HEK293T (cell line): ENCODE data around the gene CTCFL.

ENCODE experiments used
- CTCF ChIA-PET: fragments of 350-600 bp; formaldehyde crosslinking; extraction: SDS; loops from one replicate; lab custom pipeline; 2021; ENCODE audit warnings: antibody characterized with exemption, inconsistent platforms; lab: Yijun Ruan, JAX
- POLR2A ChIA-PET: fragments of 350-600 bp; formaldehyde crosslinking; extraction: SDS; loops from one replicate; lab custom pipeline; 2020; ENCODE audit warnings: antibody characterized with exemption, inconsistent platforms; lab: Yijun Ruan, JAX
- DNase-seq: peaks from one replicate; pipeline ENCODE4 v3.0.0; 2012; ENCODE audit warnings: mixed read lengths; ENCODE audit errors: extremely low spot score
- ARNT ChIP-seq: fragments of 450-650 bp; IDR thresholded peaks from 2 replicates; pipeline ENCODE4 v1.6.1; 2017; ENCODE audit warnings: mild to moderate bottlenecking
- BHLHE40 ChIP-seq: fragments of 450-650 bp; IDR thresholded peaks from 2 replicates; pipeline ENCODE4 v1.6.1; 2016; ENCODE audit warnings: mild to moderate bottlenecking, moderate library complexity, borderline replicate concordance
- CTBP1 ChIP-seq: fragments of 450-650 bp; IDR thresholded peaks from 2 replicates; pipeline ENCODE4 v1.6.1; 2016; ENCODE audit warnings: borderline replicate concordance
- ELF4 ChIP-seq: fragments of 450-650 bp; IDR thresholded peaks from 2 replicates; pipeline ENCODE4 v1.6.1; 2017; ENCODE audit warnings: antibody characterized with exemption
- FOXA1 ChIP-seq: fragments of 450-650 bp; IDR thresholded peaks from 2 replicates; pipeline ENCODE4 v1.6.1; 2016; ENCODE audit warnings: mild to moderate bottlenecking
- FOXK2 ChIP-seq: fragments of 450-650 bp; IDR thresholded peaks from 2 replicates; pipeline ENCODE4 v1.6.1; 2016; ENCODE audit warnings: mild to moderate bottlenecking
- FOXM1 ChIP-seq: fragments of 450-650 bp; IDR thresholded peaks from 2 replicates; pipeline ENCODE4 v1.6.1; 2017; ENCODE audit warnings: mild to moderate bottlenecking, borderline replicate concordance
- HDGF ChIP-seq: fragments of 450-650 bp; IDR thresholded peaks from 2 replicates; pipeline ENCODE4 v1.6.1; 2017; ENCODE audit warnings: antibody characterized with exemption, borderline replicate concordance
- L3MBTL2 ChIP-seq: fragments of 450-650 bp; conservative IDR thresholded peaks from 2 replicates; pipeline ENCODE4 v1.6.1; 2016; ENCODE audit warnings: mild to moderate bottlenecking
- LEF1 ChIP-seq: fragments of 450-650 bp; IDR thresholded peaks from 2 replicates; pipeline ENCODE4 v1.6.1; 2017; ENCODE audit warnings: mild to moderate bottlenecking, borderline replicate concordance
- NFRKB ChIP-seq: fragments of 450-650 bp; IDR thresholded peaks from 2 replicates; pipeline ENCODE4 v1.6.1; 2016; ENCODE audit warnings: mild to moderate bottlenecking, moderate library complexity
- PKNOX1 ChIP-seq: fragments of 450-650 bp; IDR thresholded peaks from 2 replicates; pipeline ENCODE4 v1.6.1; 2016
- SP1 ChIP-seq: fragments of 450-650 bp; IDR thresholded peaks from 2 replicates; pipeline ENCODE4 v1.6.1; 2017
- SUZ12 ChIP-seq: fragments of 450-650 bp; IDR thresholded peaks from 2 replicates; pipeline ENCODE4 v1.6.1; 2016; ENCODE audit warnings: mild to moderate bottlenecking
- TARDBP ChIP-seq: fragments of 450-650 bp; IDR thresholded peaks from 2 replicates; pipeline ENCODE4 v1.6.1; 2016
- ZNF384 ChIP-seq: fragments of 450-650 bp; IDR thresholded peaks from 2 replicates; pipeline ENCODE4 v1.6.1; 2016

CTCFL gene

GRCh38 chr20:57556980-57557274 is 32.0 kb upstream of the CTCFL start:
- ChIA-PET CTCF (no interaction called here), POLR2A (no interaction called here)
- TF ChIP-seq SUZ12 (no peak), ELF4 (no peak), ARNT (no peak), FOXK2 (no peak), L3MBTL2 (no peak), ZNF384 (no peak), LEF1 (no peak), BHLHE40 (no peak), FOXA1 (no peak), SP1 (no peak), HDGF (no peak)
- no peak for DNase-seq

DNA sequence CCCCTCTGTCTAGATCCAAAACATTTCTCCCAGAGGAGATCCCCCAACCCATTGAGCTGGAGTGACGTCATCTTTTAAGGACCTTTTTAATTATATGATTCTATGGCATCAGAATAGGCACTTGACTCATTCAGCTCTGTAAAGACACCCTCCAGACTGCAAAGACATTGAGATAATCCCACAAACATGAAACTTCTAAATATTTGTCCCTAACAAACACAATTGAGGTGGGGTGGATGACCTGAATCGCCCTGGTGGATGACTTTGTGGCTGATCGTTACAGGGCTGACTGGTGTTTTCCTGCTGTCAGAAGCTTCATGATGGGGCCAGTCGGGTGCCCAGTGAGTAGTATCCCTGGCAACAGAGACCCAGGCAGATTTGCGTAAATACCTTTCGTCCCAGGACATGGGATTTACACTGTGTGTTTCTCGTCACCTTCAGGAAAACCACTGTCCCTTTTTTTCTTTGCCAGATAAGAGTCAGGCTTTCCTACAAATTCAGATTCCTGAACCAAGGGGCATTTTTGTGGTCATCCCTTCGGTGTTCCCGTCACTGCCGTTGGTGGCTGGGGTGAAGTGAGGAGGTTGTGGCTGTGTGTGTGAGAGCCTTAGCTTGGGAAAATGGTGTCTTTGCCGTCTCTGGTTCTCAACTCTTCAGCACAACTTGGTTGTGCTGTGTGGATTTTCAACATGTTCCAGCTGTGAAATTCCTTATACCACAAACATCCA is 30.7 kb upstream of the CTCFL start:
- ChIA-PET POLR2A (interaction anchor here (0.7 kb wide), 1 partner anchor 12 kb away, joined by 3 read pairs; no protein-coding TSS in a partner anchor), CTCF (no interaction called here)
- no peak for DNase-seq
- no peak for TF ChIP-seq L3MBTL2
- TF ChIP-seq ZNF384: no peak
- TF ChIP-seq HDGF: no peak
- no peak for TF ChIP-seq SP1
- no peak for TF ChIP-seq ELF4
- TF ChIP-seq ARNT: no peak
- no peak for TF ChIP-seq CTBP1
- no peak for TF ChIP-seq FOXA1
- TF ChIP-seq SUZ12: no peak
- TF ChIP-seq BHLHE40: no peak
- no peak for TF ChIP-seq FOXK2

DNA sequence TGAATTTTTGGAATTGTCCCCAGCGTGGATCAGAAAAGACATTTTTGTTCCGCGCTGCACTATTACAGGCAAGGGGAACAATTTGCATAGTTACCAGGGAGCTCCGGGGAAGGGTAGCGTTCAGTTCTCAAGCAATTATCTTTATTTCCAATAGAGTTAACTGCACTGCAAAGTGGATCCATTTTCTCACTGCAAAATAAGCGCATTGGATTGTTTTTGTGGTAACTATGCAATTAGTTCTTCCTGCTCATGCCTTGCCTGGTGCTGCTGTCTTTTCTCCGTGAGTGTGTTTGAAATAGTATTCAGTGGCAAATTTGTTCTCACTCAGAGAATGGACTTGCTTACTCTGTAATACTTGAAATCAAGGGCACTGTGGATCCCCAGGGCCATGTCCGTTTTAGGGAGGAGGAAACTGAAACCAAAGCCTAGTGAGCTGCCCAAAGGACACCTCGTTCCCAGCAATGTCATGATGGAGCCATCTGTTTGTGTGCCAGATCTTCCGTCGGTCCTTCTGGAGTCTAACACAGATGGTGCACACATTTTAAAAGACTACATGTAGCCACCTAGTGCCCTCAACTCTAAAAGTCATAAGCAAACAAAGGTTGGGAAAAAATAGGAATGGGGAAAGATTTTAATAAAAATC is 28.6 kb upstream of the CTCFL start:
- POLR2A ChIA-PET: no interaction called here
- TF ChIP-seq TARDBP (no peak), ZNF384 (no peak), SUZ12 (no peak), NFRKB (no peak)
- no peak for DNase-seq
- CTCF ChIA-PET: interaction anchor here (0.6 kb wide), 1 partner anchor 25 kb away, joined by 3 read pairs; no protein-coding TSS in a partner anchor

- CTCF ChIA-PET: no interaction called here
- TF ChIP-seq FOXK2 (no peak), BHLHE40 (no peak), LEF1 (no peak), CTBP1 (no peak), TARDBP (no peak), L3MBTL2 (no peak), SUZ12 (no peak), HDGF (no peak), PKNOX1 (no peak), NFRKB (no peak), FOXM1 (no peak), ARNT (no peak), SP1 (no peak), ZNF384 (no peak), FOXA1 (no peak)
- DNase-seq: no peak
- POLR2A ChIA-PET: no interaction called here
Measured at GRCh38 chr20:57552471-57552870, 27.5 kb upstream of the CTCFL start.

DNA sequence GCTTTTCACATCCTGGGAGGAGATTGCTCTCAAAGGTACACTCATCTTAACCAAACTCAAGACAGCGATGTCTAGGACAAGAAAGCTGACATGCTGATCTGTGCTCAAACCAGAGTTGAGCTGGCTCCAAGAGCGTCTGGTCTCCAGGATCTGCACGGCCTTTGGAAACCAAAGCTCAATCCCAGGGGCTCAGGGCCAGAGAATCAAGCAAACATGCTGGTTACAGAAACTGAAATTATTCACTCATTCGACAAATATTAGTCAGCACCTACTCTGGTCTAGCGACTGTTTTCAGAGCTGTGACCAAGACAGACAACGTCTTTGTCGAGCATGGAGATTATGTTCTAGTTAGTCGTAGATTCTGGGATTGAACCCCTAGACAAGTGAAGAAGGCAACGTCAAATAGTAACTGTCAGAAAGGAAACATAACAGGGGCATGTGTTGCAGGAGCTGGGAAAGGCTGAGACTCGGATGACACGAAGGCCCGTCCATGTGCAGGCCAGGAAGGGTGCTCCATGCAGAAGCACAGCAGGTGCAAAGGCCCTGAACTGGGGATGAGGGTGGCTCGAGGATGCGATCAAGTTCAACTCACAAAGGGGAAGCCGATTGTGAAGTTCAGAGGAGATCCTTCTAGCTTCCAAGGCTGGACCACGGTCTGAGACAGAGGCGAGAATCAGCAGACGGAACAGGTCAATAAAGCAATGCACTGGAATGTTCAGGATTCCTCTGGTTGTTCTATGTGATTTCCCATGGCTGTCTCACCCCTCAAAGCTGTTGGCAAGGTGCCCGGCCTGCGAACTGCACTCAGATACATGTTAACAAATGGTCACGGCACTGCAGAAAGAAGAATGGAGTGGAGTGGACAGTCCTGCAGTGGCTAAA is 23.5 kb upstream of the CTCFL start:
- POLR2A ChIA-PET: no interaction called here
- DNase-seq: no peak
- CTCF ChIA-PET: interaction anchor here (0.7 kb wide), 1 partner anchor 34 kb away, joined by 3 read pairs; no protein-coding TSS in a partner anchor
- TF ChIP-seq ELF4: no peak
- TF ChIP-seq SP1: no peak
- no peak for TF ChIP-seq L3MBTL2
- no peak for TF ChIP-seq FOXM1
- TF ChIP-seq ARNT: no peak
- no peak for TF ChIP-seq TARDBP

- DNase-seq: no peak
- CTCF ChIA-PET: no interaction called here
- TF ChIP-seq ELF4: no peak
- TF ChIP-seq LEF1: no peak
- TF ChIP-seq FOXA1: no peak
- TF ChIP-seq ZNF384: no peak
- TF ChIP-seq FOXM1: no peak
- no peak for TF ChIP-seq CTBP1
- TF ChIP-seq NFRKB: no peak
- TF ChIP-seq ARNT: no peak
- no peak for TF ChIP-seq L3MBTL2
- no peak for TF ChIP-seq BHLHE40
Measured at GRCh38 chr20:57546956-57547649, 22.2 kb upstream of the CTCFL start.

More at GRCh38 chr20:57546956-57547649, 22.2 kb upstream of the CTCFL start:
- POLR2A ChIA-PET: no interaction called here
